GM19035 (cell line): Measurements from ENCODE around the gene ARHGEF17.

ENCODE experiments used
- ATAC-seq: cut with Tn5 transposase; IDR thresholded peaks from one replicate; pipeline ENCODE4 v1.9.1; 2021; ENCODE audit not compliant: unreplicated experiment

Gene ARHGEF17

GRCh38 chr11:73376160-73376802, 68.2 kb downstream of the ARHGEF17 start, which contains the start of gene RELT:
Gene RELT, plus strand, starts transcription at chr11:73376399. Its CDS starts 12,738 bp downstream, at chr11:73389137.
- peak; percentile 76 for ATAC-seq

- ATAC-seq: peak; percentile 16
Measured at GRCh38 chr11:73376803-73377629, 68.9 kb downstream of the ARHGEF17 start.

GRCh38 chr11:73379189-73379880, 71.3 kb downstream of the ARHGEF17 start:
- no peak for ATAC-seq

GRCh38 chr11:73380331-73380730, 72.3 kb downstream of the ARHGEF17 start:
- ATAC-seq: no peak

GRCh38 chr11:73380897-73381410, 72.9 kb downstream of the ARHGEF17 start:
- ATAC-seq: no peak

GRCh38 chr11:73381589-73381988, 73.5 kb downstream of the ARHGEF17 start:
- ATAC-seq: no peak

GRCh38 chr11:73382183-73382582, 74.1 kb downstream of the ARHGEF17 start:
- no peak for ATAC-seq

GRCh38 chr11:73382747-73383146, 74.7 kb downstream of the ARHGEF17 start:
- no peak for ATAC-seq

GRCh38 chr11:73383249-73384124, 75.4 kb downstream of the ARHGEF17 start:
- no peak for ATAC-seq

- ATAC-seq: no peak
Measured at GRCh38 chr11:73384125-73384441, 76.0 kb downstream of the ARHGEF17 start.

GRCh38 chr11:73384531-73384871, 76.4 kb downstream of the ARHGEF17 start:
- no peak for ATAC-seq

GRCh38 chr11:73384872-73385689, 77.0 kb downstream of the ARHGEF17 start:
- no peak for ATAC-seq

GRCh38 chr11:73386016-73386415, 77.9 kb downstream of the ARHGEF17 start:
- ATAC-seq: no peak

GRCh38 chr11:73386546-73386945, 78.5 kb downstream of the ARHGEF17 start:
- ATAC-seq: no peak

- no peak for ATAC-seq
Measured at GRCh38 chr11:73387594-73388264, 79.7 kb downstream of the ARHGEF17 start.

GRCh38 chr11:73388265-73389133, 80.4 kb downstream of the ARHGEF17 start:
- no peak for ATAC-seq

- no peak for ATAC-seq
Measured at GRCh38 chr11:73389134-73389525, 81.1 kb downstream of the ARHGEF17 start.

GRCh38 chr11:73389916-73390315, 81.8 kb downstream of the ARHGEF17 start:
- ATAC-seq: no peak
